ENCODE data around the gene NPAS4. TPM values are rescaled to one million over a fixed set of nuclear protein-coding genes. Genes with fewer than 3 reads are reported as not detected.

NPAS4 gene
- polyA plus RNA-seq, 2 of the 4 experiments (the other 2 are of a cell fraction): 0.03 TPM; not detected in 1

- peak; percentile 99 for TF ChIP-seq SMC3 (IDR thresholded peaks at IDR 0.05)
- peak; percentile 26; the same call in 1 of the 2 replicates for TF ChIP-seq HOXA7 (CRISPR knock-in tag; IDR thresholded peaks at IDR 0.05)
- TF ChIP-seq BHLHE40 (IDR thresholded peaks at IDR 0.05; ENCODE audit: low read depth, low read length): 0 out of 2 replicates have a peak, but pooled peaks have one; percentile 9
- TF ChIP-seq RAD21 (conservative IDR thresholded peaks at IDR 0.05 in 1 of 2, IDR thresholded peaks at IDR 0.05 in 1 of 2): peak; percentile 95 to 99
Measured at GRCh38 chr11:66408488-66409214, 12.2 kb upstream of the NPAS4 start (continued).

DNA sequence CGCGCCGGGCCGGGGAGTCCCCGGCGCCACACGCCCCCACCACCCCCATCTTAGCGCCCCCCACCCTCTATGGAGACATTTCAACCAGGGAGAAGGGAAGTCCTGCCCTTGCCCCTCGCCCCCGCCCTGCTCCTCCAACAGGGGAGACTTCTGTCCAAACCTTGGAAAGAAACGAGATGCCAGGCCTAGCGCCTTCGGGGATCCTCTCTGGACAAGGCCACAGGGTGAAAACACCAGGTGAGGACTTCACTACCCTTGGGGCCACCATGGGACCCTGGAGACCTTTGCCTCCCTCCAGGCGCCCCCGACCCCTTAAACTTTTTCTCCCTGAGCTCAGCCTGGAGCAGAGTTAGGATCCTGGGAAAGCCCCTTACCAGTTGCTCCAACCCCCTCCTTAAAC, 11.6 kb upstream of the NPAS4 start:
- CTCF ChIA-PET: interaction anchor here (0.5 to 57.7 kb wide), 41 partner anchors 7 to 435 kb away, joined by 3 to 1614 read pairs (median 3); partner anchors contain the start of genes BRMS1, DPP3, MRPL11 and NPAS4
- no peak for ATAC-seq
- Histone ChIP-seq H3K4me2 (peak overlapping the region; percentile 96), H3K27ac (no peak overlapping the region; a peak in 1 of 6 replicates), H3K9me3 (no peaks in the 10 kb centered on the region), H3K4me3 (peak overlapping the region; percentile 47), H3K4me1 (no peaks in the 10 kb centered on the region)
- no peak for DNase-seq (ENCODE audit: low read depth in 1 of 2, low spot score in 1 of 2)
- no peak for TF ChIP-seq PHF8 (IDR thresholded peaks at IDR 0.05; ENCODE audit: borderline replicate concordance, low read depth)
- no peak for TF ChIP-seq ZC3H11A (IDR thresholded peaks at IDR 0.05)
- TF ChIP-seq, protein P1, sequence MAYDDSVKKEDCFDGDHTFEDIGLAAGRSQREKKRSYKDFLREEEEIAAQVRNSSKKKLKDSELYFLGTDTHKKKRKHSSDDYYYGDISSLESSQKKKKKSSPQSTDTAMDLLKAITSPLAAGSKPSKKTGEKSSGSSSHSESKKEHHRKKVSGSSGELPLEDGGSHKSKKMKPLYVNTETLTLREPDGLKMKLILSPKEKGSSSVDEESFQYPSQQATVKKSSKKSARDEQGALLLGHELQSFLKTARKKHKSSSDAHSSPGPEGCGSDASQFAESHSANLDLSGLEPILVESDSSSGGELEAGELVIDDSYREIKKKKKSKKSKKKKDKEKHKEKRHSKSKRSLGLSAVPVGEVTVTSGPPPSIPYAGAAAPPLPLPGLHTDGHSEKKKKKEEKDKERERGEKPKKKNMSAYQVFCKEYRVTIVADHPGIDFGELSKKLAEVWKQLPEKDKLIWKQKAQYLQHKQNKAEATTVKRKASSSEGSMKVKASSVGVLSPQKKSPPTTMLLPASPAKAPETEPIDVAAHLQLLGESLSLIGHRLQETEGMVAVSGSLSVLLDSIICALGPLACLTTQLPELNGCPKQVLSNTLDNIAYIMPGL (CRISPR knock-in tag; IDR thresholded peaks at IDR 0.05; ENCODE audit: borderline replicate concordance): no peak
- TF ChIP-seq CHD2 (IDR thresholded peaks at IDR 0.05; ENCODE audit: low read length, partially characterized antibody): no peak
- TF ChIP-seq CHD4 (IDR thresholded peaks at IDR 0.05; ENCODE audit: borderline replicate concordance): no peak
- TF ChIP-seq GATA3 (IDR thresholded peaks at IDR 0.05; ENCODE audit: borderline replicate concordance): no peak
- TF ChIP-seq ZSCAN20 (CRISPR knock-in tag; IDR thresholded peaks at IDR 0.05): no peak
- TF ChIP-seq HOXB5 (CRISPR knock-in tag; IDR thresholded peaks at IDR 0.05): no peak
- TF ChIP-seq ESRRA (IDR thresholded peaks at IDR 0.05; ENCODE audit: borderline replicate concordance, low read length): no peak
- TF ChIP-seq, protein P2, sequence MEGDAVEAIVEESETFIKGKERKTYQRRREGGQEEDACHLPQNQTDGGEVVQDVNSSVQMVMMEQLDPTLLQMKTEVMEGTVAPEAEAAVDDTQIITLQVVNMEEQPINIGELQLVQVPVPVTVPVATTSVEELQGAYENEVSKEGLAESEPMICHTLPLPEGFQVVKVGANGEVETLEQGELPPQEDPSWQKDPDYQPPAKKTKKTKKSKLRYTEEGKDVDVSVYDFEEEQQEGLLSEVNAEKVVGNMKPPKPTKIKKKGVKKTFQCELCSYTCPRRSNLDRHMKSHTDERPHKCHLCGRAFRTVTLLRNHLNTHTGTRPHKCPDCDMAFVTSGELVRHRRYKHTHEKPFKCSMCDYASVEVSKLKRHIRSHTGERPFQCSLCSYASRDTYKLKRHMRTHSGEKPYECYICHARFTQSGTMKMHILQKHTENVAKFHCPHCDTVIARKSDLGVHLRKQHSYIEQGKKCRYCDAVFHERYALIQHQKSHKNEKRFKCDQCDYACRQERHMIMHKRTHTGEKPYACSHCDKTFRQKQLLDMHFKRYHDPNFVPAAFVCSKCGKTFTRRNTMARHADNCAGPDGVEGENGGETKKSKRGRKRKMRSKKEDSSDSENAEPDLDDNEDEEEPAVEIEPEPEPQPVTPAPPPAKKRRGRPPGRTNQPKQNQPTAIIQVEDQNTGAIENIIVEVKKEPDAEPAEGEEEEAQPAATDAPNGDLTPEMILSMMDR (IDR thresholded peaks at IDR 0.05): no peak
- no peak for TF ChIP-seq POLR2A (IDR thresholded peaks at IDR 0.05; ENCODE audit: low read length)
- no peak for TF ChIP-seq NR3C1 (IDR thresholded peaks at IDR 0.05)
- no peak for TF ChIP-seq HES2 (IDR thresholded peaks at IDR 0.05)
- no peak for TF ChIP-seq KDM5A (IDR thresholded peaks at IDR 0.05)
- TF ChIP-seq ZNF302 (CRISPR knock-in tag; IDR thresholded peaks at IDR 0.05): no peak
- TF ChIP-seq MYC (IDR thresholded peaks at IDR 0.05; ENCODE audit: borderline replicate concordance, low read length): no peak
- TF ChIP-seq RNF2 (IDR thresholded peaks at IDR 0.05; ENCODE audit: borderline replicate concordance, low read depth): no peak
- FAIRE-seq: no peak
- POLR2A ChIA-PET: no interaction called here
- WGBS (ENCODE audit: missing lambda C conversion rate): 46% methylated on average over 7 of the region's 15 CpGs

- no peak overlapping the region for H3K27ac ChIP-seq
- ATAC-seq: no peak
- no CpG with 5 or more reads among the region's 12 CpGs for WGBS (ENCODE audit: missing lambda C conversion rate)
- POLR2A ChIA-PET: no interaction called here
- no peak overlapping the region for H3K4me3 ChIP-seq
- H3K9me3 ChIP-seq: no peaks in the 10 kb centered on the region
- CTCF ChIA-PET: interaction anchor here (1.4 to 57.7 kb wide), 5 partner anchors 8 to 268 kb away, joined by 4 to 1614 read pairs (median 46); partner anchors contain the start of genes DPP3, MRPL11, NPAS4 and RBM4B
- no peaks in the 10 kb centered on the region for H3K4me1 ChIP-seq
- no peak for FAIRE-seq
- DNase-seq (ENCODE audit: low read depth in 1 of 2, low spot score in 1 of 2): no peak
- no peak overlapping the region for H3K4me2 ChIP-seq
- TF ChIP-seq ZNF302 (CRISPR knock-in tag; IDR thresholded peaks at IDR 0.05) (no peak), FOXS1 (CRISPR knock-in tag; IDR thresholded peaks at IDR 0.05) (no peak), SREBF2 (IDR thresholded peaks at IDR 0.05) (no peak), ESRRA (IDR thresholded peaks at IDR 0.05; ENCODE audit: borderline replicate concordance, low read length) (no peak), HOXA7 (CRISPR knock-in tag; IDR thresholded peaks at IDR 0.05) (no peak), RARB (CRISPR knock-in tag; IDR thresholded peaks at IDR 0.05) (no peak), MAFK (IDR thresholded peaks at IDR 0.05; ENCODE audit: partially characterized antibody) (no peak)
- TF ChIP-seq, protein P3, sequence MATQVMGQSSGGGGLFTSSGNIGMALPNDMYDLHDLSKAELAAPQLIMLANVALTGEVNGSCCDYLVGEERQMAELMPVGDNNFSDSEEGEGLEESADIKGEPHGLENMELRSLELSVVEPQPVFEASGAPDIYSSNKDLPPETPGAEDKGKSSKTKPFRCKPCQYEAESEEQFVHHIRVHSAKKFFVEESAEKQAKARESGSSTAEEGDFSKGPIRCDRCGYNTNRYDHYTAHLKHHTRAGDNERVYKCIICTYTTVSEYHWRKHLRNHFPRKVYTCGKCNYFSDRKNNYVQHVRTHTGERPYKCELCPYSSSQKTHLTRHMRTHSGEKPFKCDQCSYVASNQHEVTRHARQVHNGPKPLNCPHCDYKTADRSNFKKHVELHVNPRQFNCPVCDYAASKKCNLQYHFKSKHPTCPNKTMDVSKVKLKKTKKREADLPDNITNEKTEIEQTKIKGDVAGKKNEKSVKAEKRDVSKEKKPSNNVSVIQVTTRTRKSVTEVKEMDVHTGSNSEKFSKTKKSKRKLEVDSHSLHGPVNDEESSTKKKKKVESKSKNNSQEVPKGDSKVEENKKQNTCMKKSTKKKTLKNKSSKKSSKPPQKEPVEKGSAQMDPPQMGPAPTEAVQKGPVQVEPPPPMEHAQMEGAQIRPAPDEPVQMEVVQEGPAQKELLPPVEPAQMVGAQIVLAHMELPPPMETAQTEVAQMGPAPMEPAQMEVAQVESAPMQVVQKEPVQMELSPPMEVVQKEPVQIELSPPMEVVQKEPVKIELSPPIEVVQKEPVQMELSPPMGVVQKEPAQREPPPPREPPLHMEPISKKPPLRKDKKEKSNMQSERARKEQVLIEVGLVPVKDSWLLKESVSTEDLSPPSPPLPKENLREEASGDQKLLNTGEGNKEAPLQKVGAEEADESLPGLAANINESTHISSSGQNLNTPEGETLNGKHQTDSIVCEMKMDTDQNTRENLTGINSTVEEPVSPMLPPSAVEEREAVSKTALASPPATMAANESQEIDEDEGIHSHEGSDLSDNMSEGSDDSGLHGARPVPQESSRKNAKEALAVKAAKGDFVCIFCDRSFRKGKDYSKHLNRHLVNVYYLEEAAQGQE (IDR thresholded peaks at IDR 0.05): no peak
- TF ChIP-seq, protein P4, sequence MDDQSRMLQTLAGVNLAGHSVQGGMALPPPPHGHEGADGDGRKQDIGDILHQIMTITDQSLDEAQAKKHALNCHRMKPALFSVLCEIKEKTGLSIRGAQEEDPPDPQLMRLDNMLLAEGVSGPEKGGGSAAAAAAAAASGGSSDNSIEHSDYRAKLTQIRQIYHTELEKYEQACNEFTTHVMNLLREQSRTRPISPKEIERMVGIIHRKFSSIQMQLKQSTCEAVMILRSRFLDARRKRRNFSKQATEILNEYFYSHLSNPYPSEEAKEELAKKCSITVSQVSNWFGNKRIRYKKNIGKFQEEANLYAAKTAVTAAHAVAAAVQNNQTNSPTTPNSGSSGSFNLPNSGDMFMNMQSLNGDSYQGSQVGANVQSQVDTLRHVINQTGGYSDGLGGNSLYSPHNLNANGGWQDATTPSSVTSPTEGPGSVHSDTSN (IDR thresholded peaks at IDR 0.05): no peak
Measured at GRCh38 chr11:66410191-66410590, 10.6 kb upstream of the NPAS4 start.
